ENCODE results near the gene CA14. TPM values are rescaled to one million over a fixed set of nuclear protein-coding genes. Genes with fewer than 3 reads are reported as not detected.

Gene CA14
- total and polyA plus RNA-seq, 9 of the 15 experiments (the other 6 are each of a cell fraction or from before 2014, with no cell fraction given), result 0.13 to 0.57 (median 0.26) TPM; not detected in 1

- TF ChIP-seq TFAP4 (CRISPR knock-in tag; IDR thresholded peaks at IDR 0.05; ENCODE audit: borderline replicate concordance) (peak; percentile 41; the same call in 1 of the 2 replicates), POLR2G (IDR thresholded peaks at IDR 0.05; ENCODE audit: low read depth, low read length) (0 out of 2 replicates have a peak, but pooled peaks have one; percentile 36), ZHX1 (conservative IDR thresholded peaks at IDR 0.05; ENCODE audit: low read length) (no peak), U2AF2 (optimal IDR thresholded peaks at IDR 0.05; ENCODE audit: low read depth, low read length) (no peak), DACH1 (IDR thresholded peaks at IDR 0.05; ENCODE audit: partially characterized antibody) (peak; percentile 43), CBX1 (IDR thresholded peaks at IDR 0.05; ENCODE audit: low read depth) (no peak), ZNF384 (IDR thresholded peaks at IDR 0.05; ENCODE audit: low read depth, low read length) (peak; percentile 16; the same call in 1 of the 2 replicates), CXXC5 (CRISPR knock-in tag; IDR thresholded peaks at IDR 0.05) (no peak)
These were observed 5.1 kb downstream of the CA14 start (continued) for GRCh38 chr1:150262388-150263320.

Measured in K562 (cell line).